Common myeloid progenitor, CD34-positive (primary cell): ENCODE results near the gene CHML.

Source experiments
- CTCF ChIA-PET: fragments of 350-600 bp; sonication (Branson Sonifier 250); formaldehyde crosslinking; loops from one replicate; lab custom pipeline; 2021; ENCODE audit warnings: antibody characterized with exemption; lab: Charles Lee
- POLR2A ChIA-PET: fragments of 350-600 bp; sonication (Branson Sonifier 250); formaldehyde crosslinking; loops from one replicate; lab custom pipeline; 2021; ENCODE audit warnings: antibody characterized with exemption; lab: Charles Lee
- DNase-seq, 3 donors: peaks; one replicate each; pipeline versions ENCODE4 v3.0.0 to v3.0.0-alpha.2; 2013
- H3K27ac ChIP-seq, 2 experiments: 1 replicate in 1 of 2; 2 replicates in 1 of 2; pipeline ENCODE4 v1.7.0; 2013; ENCODE audit warnings: inconsistent platforms in 2 of 2, low read length in 2 of 2, mild to moderate bottlenecking in 2 of 2, low read depth in 1 of 2, moderate library complexity in 1 of 2; ENCODE audit not compliant: severe bottlenecking in 2 of 2, insufficient read depth in 1 of 2, poor library complexity in 1 of 2
- H3K27me3 ChIP-seq, 5 experiments: replicated peaks in 2 of 5; 1 replicate in 3 of 5; 2 replicates in 2 of 5; pipeline versions ENCODE4 v1.6.1 to v1.7.0; 2013; ENCODE audit warnings: low read length in 4 of 5, mild to moderate bottlenecking in 2 of 5, moderate library complexity in 2 of 5, inconsistent platforms in 1 of 5; ENCODE audit not compliant: insufficient read depth in 5 of 5, control insufficient read depth in 4 of 5
- H3K36me3 ChIP-seq, 4 experiments: 1 replicate in 2 of 4; 2 replicates in 2 of 4; pipeline versions ENCODE4 v1.6.1 to v1.7.0; 2013; ENCODE audit warnings: low read length in 3 of 4, control low read depth in 1 of 4, mild to moderate bottlenecking in 1 of 4; ENCODE audit not compliant: control insufficient read depth in 4 of 4, insufficient read depth in 4 of 4
- H3K4me1 ChIP-seq, 4 experiments: 1 replicate in 3 of 4; 2 replicates in 1 of 4; pipeline versions ENCODE4 v1.6.1 to v1.7.1; 2013; ENCODE audit warnings: low read length in 3 of 4, mild to moderate bottlenecking in 3 of 4, control low read depth in 1 of 4, inconsistent platforms in 1 of 4, moderate library complexity in 1 of 4; ENCODE audit not compliant: control insufficient read depth in 4 of 4, insufficient read depth in 4 of 4; ENCODE audit errors: control extremely low read depth in 1 of 4
- H3K4me3 ChIP-seq, 7 experiments: 1 replicate in 4 of 7; 2 replicates in 3 of 7; pipeline versions ENCODE4 v1.5.1 to v1.7.0; 2013; ENCODE audit warnings: mild to moderate bottlenecking in 7 of 7, low read length in 6 of 7, moderate library complexity in 6 of 7, inconsistent platforms in 2 of 7, low read depth in 2 of 7, control low read depth in 1 of 7; ENCODE audit not compliant: insufficient read depth in 4 of 7, control insufficient read depth in 1 of 7; ENCODE audit errors: extremely low read depth in 1 of 7
- H3K9me3 ChIP-seq, 5 experiments: 1 replicate in 4 of 5; 2 replicates in 1 of 5; pipeline versions ENCODE4 v1.6.1 to v1.7.1; 2013; ENCODE audit warnings: low read length in 4 of 5, mild to moderate bottlenecking in 2 of 5, inconsistent platforms in 1 of 5, low read depth in 1 of 5, moderate library complexity in 1 of 5; ENCODE audit not compliant: control insufficient read depth in 4 of 5, insufficient read depth in 2 of 5; ENCODE audit errors: control extremely low read depth in 1 of 5
- WGBS: methylation state at CpG from one replicate; pipeline ENCODE4 v1.1.5; 2013; ENCODE audit not compliant: insufficient coverage; 5-methylcytosine and 5-hydroxymethylcytosine counted together

Gene CHML

DNA sequence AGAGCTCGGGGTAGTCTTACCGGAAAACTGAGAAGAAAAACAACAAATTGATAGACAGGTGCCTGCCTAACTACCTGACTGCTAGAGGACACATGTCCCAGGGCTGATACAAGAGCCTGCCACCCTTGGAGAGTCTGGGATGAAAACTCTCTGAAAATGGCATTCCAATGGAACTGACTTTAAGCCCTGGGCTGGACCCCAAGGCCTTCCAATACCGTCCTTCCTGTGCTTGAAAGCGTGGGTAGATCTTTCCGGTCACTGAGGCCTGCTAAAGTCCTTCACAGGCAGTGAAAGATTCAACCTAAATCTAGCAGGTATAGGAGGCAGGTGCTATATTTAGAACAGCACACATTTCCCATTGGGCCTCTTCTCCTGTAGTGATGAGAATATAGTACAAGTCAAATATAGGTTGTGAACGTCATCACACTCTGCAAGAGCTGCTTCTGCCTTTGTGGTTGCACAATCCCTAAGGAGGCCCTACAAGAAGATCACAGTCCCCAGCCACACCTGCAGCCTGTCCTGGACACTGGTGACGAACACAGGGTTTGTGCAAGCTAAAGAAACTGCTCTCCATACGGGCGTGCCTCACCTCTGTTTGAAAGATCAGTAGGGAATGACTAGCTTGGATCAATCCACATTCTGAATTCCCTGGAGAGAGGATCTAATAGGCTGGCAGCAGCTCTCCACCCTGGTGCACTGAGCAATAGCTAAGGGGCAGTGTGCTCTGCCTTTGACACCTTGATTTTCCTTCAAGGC lies 876 bp upstream of the CHML start:
- ChIA-PET CTCF (interaction anchor here (0.6 to 0.9 kb wide), 2 partner anchors 30 to 194 kb away, joined by 3 to 4 read pairs; no protein-coding TSS in a partner anchor), POLR2A (no interaction called here)
- peak in 1 of 3 donors; percentile 10 for DNase-seq
- H3K9me3 ChIP-seq, result peaks cover 0 to 6% (median 0%) of the 10 kb centered on the region in 5 experiments
- WGBS, result 100% methylated on average over 8 of the region's 9 CpGs
- H3K27me3 ChIP-seq, result no peaks in the 10 kb centered on the region
- no peaks in the 10 kb centered on the region for H3K36me3 ChIP-seq
- peaks cover 8 to 31% (median 19%) of the 10 kb centered on the region in 4 experiments for H3K4me1 ChIP-seq
- H3K4me3 ChIP-seq, result peak overlapping the region; percentile 8 to 94 (median 60)
- peak overlapping the region in 1 of 2 experiments; percentile 56 for H3K27ac ChIP-seq

DNA sequence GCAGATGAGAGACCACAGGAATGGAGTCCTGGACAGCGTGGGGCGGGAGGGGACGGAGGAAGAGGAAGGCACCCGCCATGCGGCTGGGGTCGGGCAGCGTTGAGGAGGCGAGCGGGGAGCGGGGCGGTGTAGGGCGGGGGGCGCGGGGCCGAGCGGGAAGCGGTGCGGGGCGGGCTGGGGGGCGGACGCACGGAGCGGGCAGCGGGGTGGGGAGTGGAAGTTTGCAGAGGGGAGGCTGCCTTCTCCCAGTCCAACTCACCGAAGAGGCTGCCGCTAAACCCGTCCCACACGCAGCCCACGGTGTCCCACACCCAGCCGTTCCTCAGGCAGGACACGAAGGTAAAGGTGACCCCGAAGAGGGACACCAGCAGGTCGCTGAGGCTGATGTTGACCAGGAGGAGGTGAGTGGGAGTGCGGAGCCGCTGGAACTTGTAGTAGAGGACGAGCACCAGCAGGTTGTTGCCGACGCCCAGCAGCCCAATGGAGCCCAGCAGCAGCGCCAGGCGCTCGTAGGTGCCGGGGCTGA lies 483 bp downstream of the CHML start:
- ChIA-PET CTCF (no interaction called here), POLR2A (no interaction called here)
- 0% methylated on average over 12 of the region's 42 CpGs for WGBS
- Histone ChIP-seq H3K9me3 (peaks cover 0 to 6% (median 0%) of the 10 kb centered on the region in 5 experiments), H3K36me3 (peaks cover 2 to 12% (median 9%) of the 10 kb centered on the region in 4 experiments), H3K27ac (peak overlapping the region; percentile 37 to 84), H3K4me1 (peaks cover 8 to 31% (median 19%) of the 10 kb centered on the region in 4 experiments), H3K27me3 (no peaks in the 10 kb centered on the region), H3K4me3 (peak overlapping the region; percentile 55 to 99 (median 94))
- no peak for DNase-seq

- Histone ChIP-seq H3K9me3 (peaks cover 0 to 6% (median 0%) of the 10 kb centered on the region in 5 experiments), H3K4me3 (peak overlapping the region in 6 of 7 experiments; percentile 88 to 99 (median 94)), H3K4me1 (peaks cover 8 to 31% (median 19%) of the 10 kb centered on the region in 4 experiments), H3K27me3 (no peaks in the 10 kb centered on the region), H3K27ac (peak overlapping the region in 1 of 2 experiments; percentile 84), H3K36me3 (peaks cover 5 to 18% (median 13%) of the 10 kb centered on the region in 4 experiments)
- 6% methylated on average over 9 of the region's 11 CpGs for WGBS
- peak in 2 of 3 donors; percentile 32 to 46 for DNase-seq
- ChIA-PET CTCF (no interaction called here), POLR2A (no interaction called here)
These were observed 1.1 kb downstream of the CHML start for GRCh38 chr1:241638909-241639622.

DNA sequence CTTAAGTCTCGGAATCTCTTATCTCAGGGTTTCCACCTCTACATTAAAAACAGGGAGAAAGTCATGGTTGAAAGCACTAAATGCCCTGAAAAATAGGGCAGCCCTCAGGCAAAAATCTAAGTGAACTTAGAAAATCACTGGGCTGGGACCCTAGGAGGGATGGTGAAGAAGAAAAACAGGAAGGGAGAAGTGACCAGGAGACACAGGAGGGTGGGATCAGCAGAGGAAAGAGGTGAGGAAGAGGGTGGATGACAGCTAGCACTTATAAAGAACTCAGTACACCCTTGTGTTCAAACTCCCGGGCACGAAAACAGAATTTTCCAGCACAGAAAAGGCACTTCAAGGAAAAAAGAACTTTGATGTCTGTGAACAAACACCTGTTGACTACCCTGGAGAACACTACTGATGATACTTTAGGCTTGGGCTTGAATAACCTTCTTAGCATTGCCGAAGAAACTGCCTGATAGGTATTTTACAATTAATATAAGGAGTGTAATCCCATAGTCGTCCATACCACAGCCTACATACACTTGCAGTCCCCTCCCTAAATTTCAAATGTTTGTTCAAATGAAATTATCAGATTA lies 2.0 kb downstream of the CHML start:
- WGBS, result 80% methylated on average over 2 of the region's 5 CpGs
- Histone ChIP-seq H3K27ac (peak overlapping the region in 1 of 2 experiments; percentile 84), H3K27me3 (no peaks in the 10 kb centered on the region), H3K36me3 (peaks cover 5 to 19% (median 15%) of the 10 kb centered on the region in 4 experiments), H3K4me1 (peaks cover 8 to 31% (median 19%) of the 10 kb centered on the region in 4 experiments), H3K4me3 (peak overlapping the region in 4 of 7 experiments; percentile 8 to 99 (median 91)), H3K9me3 (peaks cover 0 to 5% (median 0%) of the 10 kb centered on the region in 5 experiments)
- peak in 1 of 3 donors; percentile 10 for DNase-seq
- ChIA-PET POLR2A (no interaction called here), CTCF (interaction anchor here (1.0 to 1.5 kb wide), 2 partner anchors 8 to 27 kb away, joined by 3 to 4 read pairs; no protein-coding TSS in a partner anchor)

DNA sequence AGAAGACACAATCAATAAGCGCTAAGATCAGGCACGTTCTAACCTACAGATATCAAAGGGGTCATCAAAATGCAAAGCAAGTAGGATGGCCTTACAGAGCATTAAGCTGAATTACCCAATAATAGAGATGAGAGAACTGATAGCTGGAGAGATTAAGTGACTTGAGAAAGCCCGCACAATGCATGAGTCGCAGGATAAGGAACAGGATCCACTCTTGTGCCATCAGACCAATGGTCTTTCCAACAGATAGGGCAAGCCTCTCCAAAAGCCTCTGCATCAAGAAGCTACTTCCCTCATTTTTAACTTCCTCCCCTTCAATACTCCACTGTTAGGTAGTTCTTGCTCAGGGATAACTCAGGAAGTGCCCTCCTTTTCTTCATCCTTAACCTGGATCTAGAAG lies 2.6 kb downstream of the CHML start:
- H3K9me3 ChIP-seq, result peaks cover 0 to 3% (median 0%) of the 10 kb centered on the region in 5 experiments
- DNase-seq, result peak in 2 of 3 donors; percentile 29 to 41
- WGBS, result no CpG with 5 or more reads among the region's 4 CpGs
- H3K27ac ChIP-seq, result no peak overlapping the region
- H3K4me3 ChIP-seq, result peak overlapping the region in 2 of 7 experiments; percentile 88 to 99
- no peaks in the 10 kb centered on the region for H3K27me3 ChIP-seq
- POLR2A ChIA-PET, result no interaction called here
- H3K4me1 ChIP-seq, result peaks cover 8 to 31% (median 19%) of the 10 kb centered on the region in 4 experiments
- H3K36me3 ChIP-seq, result peaks cover 5 to 19% (median 15%) of the 10 kb centered on the region in 4 experiments
- CTCF ChIA-PET, result interaction anchor here (1.0 to 1.5 kb wide), 2 partner anchors 9 to 27 kb away, joined by 3 to 4 read pairs; no protein-coding TSS in a partner anchor

DNA sequence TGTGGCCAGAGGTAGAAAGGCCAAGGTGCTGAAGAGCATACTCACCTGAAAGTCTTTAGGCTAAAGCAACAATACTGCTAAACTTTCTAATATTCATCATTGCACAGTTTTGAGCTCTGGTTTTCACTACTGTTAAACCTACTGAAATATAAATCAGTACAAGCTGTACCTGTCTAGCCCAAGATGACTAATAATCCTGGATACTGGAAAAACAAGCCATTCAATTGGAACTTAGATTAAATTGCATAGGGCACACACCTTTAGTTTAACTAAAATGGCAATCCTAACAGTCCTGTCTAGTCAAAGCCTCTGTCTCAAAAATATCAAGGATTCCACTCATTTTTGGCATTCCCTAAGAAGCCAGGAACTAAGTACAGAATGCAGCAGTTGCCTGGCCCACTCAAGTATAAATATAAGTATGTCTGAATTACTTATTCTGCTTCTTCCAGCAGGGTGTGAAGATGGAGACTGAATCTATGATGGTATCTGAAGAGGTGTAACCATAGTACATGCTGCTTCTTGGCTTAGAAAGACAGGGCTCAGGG lies 3.1 kb downstream of the CHML start:
- Histone ChIP-seq H3K27ac (no peak overlapping the region), H3K9me3 (peaks cover 0 to 3% (median 0%) of the 10 kb centered on the region in 5 experiments), H3K4me3 (peak overlapping the region in 1 of 7 experiments; percentile 99), H3K4me1 (peaks cover 8 to 31% (median 19%) of the 10 kb centered on the region in 4 experiments), H3K27me3 (no peaks in the 10 kb centered on the region), H3K36me3 (peaks cover 5 to 22% (median 15%) of the 10 kb centered on the region in 4 experiments)
- no peak for DNase-seq
- CTCF ChIA-PET, result interaction anchor here (1.0 to 1.9 kb wide), 3 partner anchors 9 to 26 kb away, joined by 3 to 4 read pairs (median 4); no protein-coding TSS in a partner anchor
- POLR2A ChIA-PET, result no interaction called here
